ENCODE results near the gene CLASRP.
A peak's percentile ranks its signal among the peaks of the same experiment; 100 is the strongest.

Gene CLASRP

GRCh38 chr19:45061965-45062364 is 23.1 kb downstream of the CLASRP start:
- DNase-seq (ENCODE audit: low read depth in 2 of 2): no peak

- DNase-seq (ENCODE audit: low read depth in 2 of 2): no peak
Observed at GRCh38 chr19:45063851-45064801, 25.3 kb downstream of the CLASRP start.

GRCh38 chr19:45066921-45067661 is 28.2 kb downstream of the CLASRP start:
- no peak for DNase-seq (ENCODE audit: low read depth in 2 of 2)

GRCh38 chr19:45068041-45068440 is 29.2 kb downstream of the CLASRP start:
- DNase-seq (ENCODE audit: low read depth in 2 of 2): no peak

GRCh38 chr19:45069056-45069455 is 30.2 kb downstream of the CLASRP start:
- no peak for DNase-seq (ENCODE audit: low read depth in 2 of 2)

GRCh38 chr19:45070214-45070613 is 31.4 kb downstream of the CLASRP start:
- DNase-seq (ENCODE audit: low read depth in 2 of 2): no peak

GRCh38 chr19:45070861-45071544 is 32.2 kb downstream of the CLASRP start:
- DNase-seq (ENCODE audit: low read depth in 2 of 2): no peak

GRCh38 chr19:45071545-45071938 is 32.7 kb downstream of the CLASRP start:
- no peak for DNase-seq (ENCODE audit: low read depth in 2 of 2)

- no peak for DNase-seq (ENCODE audit: low read depth in 2 of 2)
Observed at GRCh38 chr19:45071969-45072790, 33.3 kb downstream of the CLASRP start.

- no peak for DNase-seq (ENCODE audit: low read depth in 2 of 2)
Observed at GRCh38 chr19:45074744-45075300, 36.0 kb downstream of the CLASRP start.

- DNase-seq (ENCODE audit: low read depth in 2 of 2): no peak
Observed at GRCh38 chr19:45075301-45076028, 36.6 kb downstream of the CLASRP start.

- DNase-seq (ENCODE audit: low read depth in 2 of 2): peak; percentile 56 to 62
Observed at GRCh38 chr19:45076029-45076850, 37.4 kb downstream of the CLASRP start, which contains the start of gene ZNF296. Gene ZNF296, minus strand, starts transcription at chr19:45076478. Its CDS starts 105 bp downstream, at chr19:45076373.

GRCh38 chr19:45076851-45077730 is 38.2 kb downstream of the CLASRP start:
- no peak for DNase-seq (ENCODE audit: low read depth in 2 of 2)

GRCh38 chr19:45078390-45079062 is 39.7 kb downstream of the CLASRP start:
- no peak for DNase-seq (ENCODE audit: low read depth in 2 of 2)

- peak; percentile 58 to 67 for DNase-seq (ENCODE audit: low read depth in 2 of 2)
Observed at GRCh38 chr19:45079063-45079910, 40.4 kb downstream of the CLASRP start, which contains the start of gene GEMIN7. Gene GEMIN7, plus strand, starts transcription at chr19:45079260. Its CDS starts 10,855 bp downstream, at chr19:45090115.

- DNase-seq (ENCODE audit: low read depth in 2 of 2): no peak
Observed at GRCh38 chr19:45079911-45080370, 41.1 kb downstream of the CLASRP start.
